ENCODE measurements around the gene GPR39. TPM values are rescaled to one million over a fixed set of nuclear protein-coding genes. Genes with fewer than 3 reads are reported as not detected.

Gene GPR39
- total and polyA plus RNA-seq, 2 donors (not counting 1 experiment from before 2014, with no cell fraction given), result 1.00 to 1.3 TPM

GRCh38 chr2:132597831-132598230, 181.2 kb downstream of the GPR39 start:
- H2AFZ ChIP-seq (ENCODE audit: low read length), result no peak overlapping the region
- TF ChIP-seq EZH2 (IDR thresholded peaks at IDR 0.05; ENCODE audit: low read length, missing control alignments) (no peak), CTCF (conservative IDR thresholded peaks at IDR 0.05 in 1 of 2, IDR thresholded peaks at IDR 0.05 in 1 of 2; ENCODE audit: low read depth in 1 of 2, low read length in 2 of 2) (no peak)
- DNase-seq (ENCODE audit: low read depth in 2 of 2), result no peak
- no peak overlapping the region for H3K4me3 ChIP-seq (replicated peaks in 1 of 4; ENCODE audit: control extremely low read depth in 1 of 4, insufficient read depth in 1 of 4, low read depth in 3 of 4, low read length in 4 of 4)
- no peaks in the 10 kb centered on the region for H3K79me2 ChIP-seq (ENCODE audit: control insufficient read depth, insufficient read depth, low read length)
- no peaks in the 10 kb centered on the region for H3K36me3 ChIP-seq (ENCODE audit: control insufficient read depth, insufficient read depth, low read length)
- H3K27ac ChIP-seq (ENCODE audit: insufficient read depth, low read length), result no peak overlapping the region
- no peaks in the 10 kb centered on the region for H4K20me1 ChIP-seq (ENCODE audit: control insufficient read depth, extremely low read depth, insufficient read depth, low read length)
- H3K9ac ChIP-seq (ENCODE audit: insufficient read depth, low read length), result no peak overlapping the region
- H3K9me3 ChIP-seq (ENCODE audit: control insufficient read depth, insufficient read depth, low read depth, low read length), result no peaks in the 10 kb centered on the region
- H3K4me1 ChIP-seq (ENCODE audit: control insufficient read depth, extremely low read depth, insufficient read depth, low read length), result no peaks in the 10 kb centered on the region
- no peak overlapping the region for H3K4me2 ChIP-seq (ENCODE audit: extremely low read depth, insufficient read depth, low read length)
- no peaks in the 10 kb centered on the region for H3K27me3 ChIP-seq (ENCODE audit: control insufficient read depth, insufficient read depth, low read length)

GRCh38 chr2:132598536-132598935, 181.9 kb downstream of the GPR39 start:
- no peak for DNase-seq (ENCODE audit: low read depth in 2 of 2)
- Histone ChIP-seq H3K27me3 (ENCODE audit: control insufficient read depth, insufficient read depth, low read length) (no peaks in the 10 kb centered on the region), H3K79me2 (ENCODE audit: control insufficient read depth, insufficient read depth, low read length) (no peaks in the 10 kb centered on the region), H3K27ac (ENCODE audit: insufficient read depth, low read length) (no peak overlapping the region), H4K20me1 (ENCODE audit: control insufficient read depth, extremely low read depth, insufficient read depth, low read length) (no peaks in the 10 kb centered on the region), H3K4me2 (ENCODE audit: extremely low read depth, insufficient read depth, low read length) (no peak overlapping the region), H3K9me3 (ENCODE audit: control insufficient read depth, insufficient read depth, low read depth, low read length) (no peaks in the 10 kb centered on the region), H3K9ac (ENCODE audit: insufficient read depth, low read length) (no peak overlapping the region), H2AFZ (ENCODE audit: low read length) (no peak overlapping the region), H3K36me3 (ENCODE audit: control insufficient read depth, insufficient read depth, low read length) (no peaks in the 10 kb centered on the region), H3K4me1 (ENCODE audit: control insufficient read depth, extremely low read depth, insufficient read depth, low read length) (no peaks in the 10 kb centered on the region), H3K4me3 (replicated peaks in 1 of 4; ENCODE audit: control extremely low read depth in 1 of 4, insufficient read depth in 1 of 4, low read depth in 3 of 4, low read length in 4 of 4) (no peak overlapping the region)
- TF ChIP-seq EZH2 (IDR thresholded peaks at IDR 0.05; ENCODE audit: low read length, missing control alignments) (no peak), CTCF (conservative IDR thresholded peaks at IDR 0.05 in 1 of 2, IDR thresholded peaks at IDR 0.05 in 1 of 2; ENCODE audit: low read depth in 1 of 2, low read length in 2 of 2) (no peak)

DNA sequence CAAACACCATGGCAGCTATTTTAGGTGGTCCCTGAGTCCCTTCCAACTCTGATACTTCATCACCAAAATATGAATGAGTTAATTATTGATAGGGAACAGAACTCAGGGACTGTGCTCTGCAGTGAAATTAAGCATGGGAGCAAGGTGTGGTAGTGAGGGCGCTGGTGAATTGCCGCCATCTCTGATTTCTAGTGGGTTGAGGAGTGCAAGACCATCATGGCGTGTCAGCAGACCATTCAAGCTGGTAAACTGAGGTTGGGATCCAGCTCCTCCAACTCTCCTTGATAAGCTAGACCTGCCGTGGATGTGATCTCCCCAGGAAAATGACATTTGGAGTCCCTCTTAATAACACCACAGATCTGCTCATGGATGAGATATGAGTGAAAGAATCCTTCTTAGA, 183.0 kb downstream of the GPR39 start:
- Histone ChIP-seq H3K27ac (ENCODE audit: insufficient read depth, low read length) (no peak overlapping the region), H2AFZ (ENCODE audit: low read length) (no peak overlapping the region), H3K36me3 (ENCODE audit: control insufficient read depth, insufficient read depth, low read length) (no peaks in the 10 kb centered on the region), H4K20me1 (ENCODE audit: control insufficient read depth, extremely low read depth, insufficient read depth, low read length) (no peaks in the 10 kb centered on the region), H3K9me3 (ENCODE audit: control insufficient read depth, insufficient read depth, low read depth, low read length) (no peaks in the 10 kb centered on the region), H3K27me3 (ENCODE audit: control insufficient read depth, insufficient read depth, low read length) (no peaks in the 10 kb centered on the region), H3K9ac (ENCODE audit: insufficient read depth, low read length) (no peak overlapping the region), H3K4me2 (ENCODE audit: extremely low read depth, insufficient read depth, low read length) (no peak overlapping the region), H3K79me2 (ENCODE audit: control insufficient read depth, insufficient read depth, low read length) (no peaks in the 10 kb centered on the region), H3K4me1 (ENCODE audit: control insufficient read depth, extremely low read depth, insufficient read depth, low read length) (no peaks in the 10 kb centered on the region), H3K4me3 (replicated peaks in 1 of 4; ENCODE audit: control extremely low read depth in 1 of 4, insufficient read depth in 1 of 4, low read depth in 3 of 4, low read length in 4 of 4) (no peak overlapping the region)
- DNase-seq (ENCODE audit: low read depth in 2 of 2), result no peak
- TF ChIP-seq EZH2 (IDR thresholded peaks at IDR 0.05; ENCODE audit: low read length, missing control alignments) (no peak), CTCF (conservative IDR thresholded peaks at IDR 0.05 in 1 of 2, IDR thresholded peaks at IDR 0.05 in 1 of 2; ENCODE audit: low read depth in 1 of 2, low read length in 2 of 2) (no peak)
